ENCODE measurements around the gene RPL7A.

- no peak for TF ChIP-seq CTCF (IDR thresholded peaks at IDR 0.05; ENCODE audit: insufficient read depth, low read length)
- no peak for TF ChIP-seq POLR2AphosphoS5 (IDR thresholded peaks at IDR 0.05; ENCODE audit: low read depth)
- no peak for TF ChIP-seq GABPA (IDR thresholded peaks at IDR 0.05; ENCODE audit: low read depth)
Measured at GRCh38 chr9:133351526-133351907, 3.5 kb downstream of the RPL7A start.
